EH (cell line): ENCODE results near the gene BUB3.

Experiments used
- DNase-seq: peaks from one replicate; pipeline ENCODE4 v3.0.0-alpha.2; 2015; ENCODE audit warnings: low read depth

BUB3 gene

GRCh38 chr10:123141791-123142700, 12.2 kb upstream of the BUB3 start:
- DNase-seq = no peak

GRCh38 chr10:123142701-123143161, 11.5 kb upstream of the BUB3 start:
- no peak for DNase-seq

- no peak for DNase-seq
Measured at GRCh38 chr10:123143162-123143824, 10.9 kb upstream of the BUB3 start.

GRCh38 chr10:123143825-123144168, 10.4 kb upstream of the BUB3 start:
- no peak for DNase-seq

- DNase-seq = no peak
Measured at GRCh38 chr10:123144697-123145541, 9.3 kb upstream of the BUB3 start.

- DNase-seq = no peak
Measured at GRCh38 chr10:123145542-123146012, 8.6 kb upstream of the BUB3 start.

GRCh38 chr10:123146013-123146893, 7.9 kb upstream of the BUB3 start:
- no peak for DNase-seq

- DNase-seq = no peak
Measured at GRCh38 chr10:123146894-123147634, 7.1 kb upstream of the BUB3 start.

GRCh38 chr10:123147635-123148413, 6.4 kb upstream of the BUB3 start, which contains the start of gene HMX2:
Gene HMX2, plus strand, starts transcription at chr10:123148136. Its CDS starts 243 bp downstream, at chr10:123148379.
- no peak for DNase-seq

- DNase-seq = no peak
Measured at GRCh38 chr10:123148414-123149161, 5.6 kb upstream of the BUB3 start.

GRCh38 chr10:123149162-123149567, 5.0 kb upstream of the BUB3 start:
- no peak for DNase-seq

GRCh38 chr10:123149568-123150270, 4.5 kb upstream of the BUB3 start:
- peak; percentile 36 for DNase-seq

- no peak for DNase-seq
Measured at GRCh38 chr10:123150271-123150985, 3.8 kb upstream of the BUB3 start.

- peak; percentile 29 for DNase-seq
Measured at GRCh38 chr10:123150986-123151736, 3.0 kb upstream of the BUB3 start.

- DNase-seq = no peak
Measured at GRCh38 chr10:123151737-123152135, 2.5 kb upstream of the BUB3 start.

- DNase-seq = no peak
Measured at GRCh38 chr10:123153486-123154091, 613 bp upstream of the BUB3 start.
